T follicular helper cell (primary cell): ENCODE results near the gene SWSAP1.
"Not testable (repeated sequence)": the region's sequence is repeated elsewhere in the genome, so short reads cannot be mapped to it uniquely, and the experiment has no call there.

Experiments used
- DNase-seq: peaks from one replicate; pipeline ENCODE4 v3.0.0-alpha.2; 2020; ENCODE audit warnings: low read depth
- total RNA-seq, 2 experiments: gene quantifications; one replicate each; lab custom pipeline; 2026; lab: John Stamatoyannopoulos, UW

SWSAP1 gene
- total RNA-seq = 3.3 to 4.8 reads per million in 2 experiments

GRCh38 chr19:11374433-11375142 is at the start of gene SWSAP1:
Gene SWSAP1, plus strand, starts transcription at chr19:11374666. Its CDS starts 15 bp downstream, at chr19:11374681.
- peak; percentile 95 for DNase-seq

DNA sequence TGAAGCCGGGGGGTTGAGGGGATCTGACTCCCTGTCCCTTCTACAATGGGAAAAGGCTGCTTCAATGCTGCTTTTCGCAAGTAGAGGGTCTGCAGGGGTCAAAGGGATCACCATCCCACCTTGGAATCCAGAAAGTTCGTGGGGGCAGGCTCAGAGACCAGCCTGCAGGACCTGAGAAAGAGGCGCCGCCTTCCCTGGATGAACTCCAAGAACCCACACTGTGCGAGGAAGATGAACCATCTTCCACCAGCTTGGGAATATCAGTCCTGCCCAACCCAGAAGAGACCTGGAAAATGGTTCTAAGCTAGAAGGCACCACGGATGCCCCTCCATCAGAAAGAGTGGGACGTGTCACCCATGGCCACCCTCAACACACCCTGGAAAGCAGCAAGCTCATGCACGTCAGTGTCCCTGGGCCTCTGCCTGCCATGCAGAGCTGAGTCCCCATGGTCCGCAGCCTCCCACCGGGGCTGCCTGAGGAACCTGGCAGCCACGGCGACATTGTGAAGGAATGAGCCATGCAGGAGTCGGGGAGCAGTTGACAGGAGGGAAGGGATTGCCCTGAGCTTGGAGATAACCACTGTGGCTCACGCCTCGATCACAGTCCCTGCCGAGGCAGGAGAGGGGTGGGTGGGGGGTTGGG is 49.6 kb upstream of the SWSAP1 start:
- no peak for DNase-seq

GRCh38 chr19:11325544-11325943 is 48.9 kb upstream of the SWSAP1 start:
- no peak for DNase-seq

DNA sequence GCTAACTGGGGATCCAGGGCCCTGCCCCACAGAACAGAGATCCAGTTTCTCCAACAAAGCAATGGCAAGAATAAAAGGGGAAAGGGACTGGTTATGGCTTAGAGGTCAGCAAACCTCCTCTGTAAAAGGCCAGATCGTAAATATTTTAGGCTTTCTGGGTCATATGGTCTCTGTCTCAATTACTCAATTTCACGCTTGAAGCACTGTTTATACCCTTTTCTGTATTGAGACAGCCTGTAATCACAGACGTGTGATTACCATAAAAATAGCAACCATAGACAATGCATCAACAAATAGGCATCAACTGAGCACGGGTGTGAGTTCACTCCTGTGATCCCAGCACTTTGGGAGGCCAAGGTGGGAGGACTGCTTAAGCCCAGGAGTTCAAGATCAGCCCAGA is 44.3 kb upstream of the SWSAP1 start:
- DNase-seq = no peak

GRCh38 chr19:11331502-11331901 is 43.0 kb upstream of the SWSAP1 start:
- no peak for DNase-seq

GRCh38 chr19:11332822-11333221 is 41.6 kb upstream of the SWSAP1 start:
- no peak for DNase-seq

GRCh38 chr19:11333838-11334237 is 40.6 kb upstream of the SWSAP1 start:
- not testable (repeated sequence) for DNase-seq

DNA sequence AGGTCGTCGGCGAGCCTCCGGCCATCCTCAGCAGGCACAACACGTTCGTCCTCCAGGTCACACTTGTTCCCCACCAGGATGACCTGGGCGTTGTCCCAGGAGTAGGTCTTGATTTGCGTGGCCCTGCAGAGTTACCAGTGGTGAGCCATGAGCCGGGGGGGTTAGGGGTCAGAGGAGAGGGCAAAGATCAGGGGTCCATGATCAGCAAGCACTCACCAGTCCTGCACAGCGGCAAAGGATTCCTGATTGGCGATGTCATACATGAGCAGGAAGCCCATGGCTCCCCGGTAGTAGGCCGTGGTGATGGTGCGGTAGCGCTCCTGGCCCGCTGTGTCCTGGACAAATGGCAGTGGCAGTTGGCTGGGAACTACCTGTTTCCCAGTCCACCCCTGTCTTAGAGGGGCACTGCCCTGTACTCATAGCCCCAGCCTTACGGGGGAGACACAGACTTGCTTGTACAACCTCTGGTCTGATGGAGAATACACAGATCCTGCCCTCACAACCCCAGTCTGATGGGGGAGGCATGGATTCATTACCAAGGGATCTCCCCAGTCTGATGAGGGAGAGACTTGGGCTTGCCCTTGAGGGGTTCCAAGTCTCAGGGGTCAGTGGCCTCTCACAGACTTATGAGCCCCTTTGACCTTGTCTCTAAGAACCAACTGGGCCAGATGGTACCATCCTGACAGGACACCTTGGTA is 38.9 kb upstream of the SWSAP1 start:
- DNase-seq = no peak

GRCh38 chr19:11337080-11337479 is 37.4 kb upstream of the SWSAP1 start:
- DNase-seq = no peak

- no peak for DNase-seq
These were observed 36.3 kb upstream of the SWSAP1 start for GRCh38 chr19:11338121-11338520.

- DNase-seq = no peak
These were observed 35.8 kb upstream of the SWSAP1 start for GRCh38 chr19:11338569-11339253.

- peak; percentile 65 for DNase-seq
These were observed 35.0 kb upstream of the SWSAP1 start, which contains the start of gene RAB3D for GRCh38 chr19:11339254-11340098. Gene RAB3D, minus strand, starts transcription at chr19:11339657. Its CDS starts 2,258 bp downstream, at chr19:11337399.

DNA sequence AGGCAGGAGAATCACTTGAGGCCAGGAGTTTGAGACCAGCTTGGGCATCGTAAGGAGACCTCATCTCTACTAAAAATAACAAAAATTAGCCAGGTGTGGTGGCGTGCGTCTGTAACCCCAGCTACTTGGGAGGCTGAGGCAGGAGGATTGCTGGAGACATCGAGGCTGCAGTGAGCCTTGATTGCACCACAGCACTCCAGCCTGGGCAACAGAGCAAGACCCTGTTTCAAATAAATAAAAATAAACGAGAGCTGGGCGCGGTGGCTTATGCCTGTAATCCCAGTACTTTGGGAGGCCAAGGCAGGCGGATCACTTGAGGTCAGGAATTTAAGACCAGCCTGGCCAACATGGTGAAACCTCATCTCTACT is 34.4 kb upstream of the SWSAP1 start:
- not testable (repeated sequence) for DNase-seq

DNA sequence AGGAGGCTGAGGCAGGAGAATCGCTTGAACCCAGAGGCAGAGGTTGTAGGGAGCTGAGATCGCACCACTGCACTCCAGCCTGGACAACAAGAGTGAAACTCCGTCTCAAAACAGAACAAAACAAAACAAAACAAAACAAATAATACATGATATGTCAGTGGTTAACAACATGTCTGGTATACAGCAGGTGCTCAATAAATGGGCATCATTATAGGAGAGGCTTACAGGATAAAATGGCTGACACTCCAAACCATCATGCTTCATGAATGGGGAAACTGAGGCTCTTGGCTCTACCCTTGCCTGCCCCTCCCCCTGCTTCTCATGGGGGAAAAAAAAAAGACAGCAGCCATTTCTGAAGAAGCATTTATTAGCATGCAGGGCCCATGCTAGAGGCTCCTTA is 32.0 kb upstream of the SWSAP1 start:
- DNase-seq = no peak

- no peak for DNase-seq
These were observed 29.2 kb upstream of the SWSAP1 start for GRCh38 chr19:11345122-11345803.

DNA sequence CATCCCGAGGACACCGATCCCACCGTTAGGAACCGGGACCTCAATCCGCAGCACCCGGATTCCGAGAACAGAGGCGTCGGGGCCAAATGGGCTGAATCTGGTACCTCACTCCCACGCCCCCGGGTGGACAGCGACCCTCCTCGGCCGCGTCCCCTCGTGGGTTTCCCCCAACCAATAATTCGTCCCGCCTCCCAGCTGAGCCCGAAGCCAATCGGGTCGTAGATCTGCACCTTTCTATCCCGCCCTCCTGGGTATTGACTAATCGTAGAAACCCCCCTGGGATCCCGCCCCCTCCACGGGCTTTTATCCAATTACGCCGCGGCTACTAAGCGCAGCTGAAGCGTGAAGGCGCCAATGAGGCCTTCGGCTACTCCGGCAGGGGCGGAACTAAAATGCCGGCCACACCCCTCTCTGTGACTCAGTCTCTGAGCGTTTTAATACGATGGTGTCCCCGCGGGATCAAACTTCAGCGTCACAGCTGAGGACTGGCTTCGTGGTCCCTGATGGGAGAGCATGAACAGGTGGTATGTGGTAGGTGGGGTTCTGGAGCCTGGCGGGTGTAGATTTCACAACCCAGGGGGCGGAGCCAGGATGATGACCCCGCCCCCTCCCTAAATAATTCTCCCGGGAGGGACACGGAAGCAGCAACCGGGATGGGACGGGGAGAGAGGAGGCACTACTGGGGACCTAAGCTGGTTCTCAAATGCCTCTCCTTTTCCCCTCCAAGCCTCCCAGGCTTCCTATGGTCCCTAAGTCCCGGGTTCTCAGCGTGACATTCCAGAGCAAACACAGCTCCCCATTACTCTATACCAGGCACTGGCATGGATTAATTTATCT is 28.1 kb upstream of the SWSAP1 start, which contains the start of the genes CCDC159 and TMEM205:
CCDC159 (plus strand) TSS at position 416 of the 837 bp plus-strand sequence; CDS start at position 504, 88 bp downstream.
TMEM205 (minus strand) TSS at position 165 of the 837 bp plus-strand sequence. CDS start 649 bp downstream, outside the sequence.
- DNase-seq = peak; percentile 98

GRCh38 chr19:11347546-11348039 is 26.9 kb upstream of the SWSAP1 start:
- DNase-seq = no peak

- DNase-seq = no peak
These were observed 25.3 kb upstream of the SWSAP1 start for GRCh38 chr19:11349171-11349570.

DNA sequence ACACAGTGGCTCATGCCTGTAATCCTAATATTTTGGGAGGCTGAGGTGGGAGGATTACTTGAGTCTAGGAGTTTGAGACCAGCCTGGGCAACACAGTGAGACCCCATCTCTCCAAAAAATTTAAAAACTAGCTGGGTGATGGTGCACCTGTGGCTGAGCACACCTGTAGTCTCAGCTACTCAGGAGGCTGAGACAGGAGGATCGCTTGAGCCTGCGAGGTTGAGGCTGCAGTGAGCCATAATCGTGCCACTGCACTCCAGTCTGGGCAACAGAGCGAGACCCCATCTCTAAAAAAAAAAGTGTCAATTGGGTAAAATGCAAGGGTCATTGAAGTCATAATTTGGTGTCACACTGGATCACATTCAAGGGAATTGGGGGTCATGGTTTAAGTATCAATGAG is 20.4 kb upstream of the SWSAP1 start:
- DNase-seq = not testable (repeated sequence)
